ENCODE measurements around the gene SQSTM1. TPM values are rescaled to one million over a fixed set of nuclear protein-coding genes. Genes with fewer than 3 reads are reported as not detected.
A peak's percentile ranks its signal among the peaks of the same experiment; 100 is the strongest.

The SQSTM1 gene
- total and polyA plus RNA-seq, 2 donors (not counting 1 experiment from before 2014, with no cell fraction given) = 212 to 1,894 TPM

DNA sequence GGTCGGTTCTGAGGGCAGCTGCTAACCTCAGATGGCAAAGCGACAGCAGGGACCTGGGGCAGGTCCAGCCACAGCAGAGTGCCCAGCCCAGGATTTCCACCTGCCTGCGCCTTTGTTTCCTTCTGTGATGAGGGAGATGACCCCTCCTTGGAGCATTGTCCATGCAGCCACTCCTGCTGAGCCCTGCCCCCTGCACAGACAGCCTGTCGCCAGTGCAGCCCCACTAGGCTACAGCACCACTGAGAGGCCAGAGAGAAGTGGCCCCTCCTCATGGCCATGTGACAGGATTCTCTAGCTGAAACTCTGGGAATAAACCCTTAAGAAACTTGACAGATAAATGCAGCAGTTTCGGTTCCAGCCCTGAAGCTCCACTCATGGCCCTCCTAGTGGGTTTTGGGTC lies 48.4 kb downstream of the SQSTM1 start:
- Histone ChIP-seq H3K4me3 (replicated peaks in 1 of 4; ENCODE audit: control extremely low read depth in 1 of 4, insufficient read depth in 1 of 4, low read depth in 3 of 4, low read length in 4 of 4) (no peak overlapping the region), H2AFZ (ENCODE audit: low read length) (no peak overlapping the region), H3K4me2 (ENCODE audit: extremely low read depth, insufficient read depth, low read length) (no peak overlapping the region), H4K20me1 (ENCODE audit: control insufficient read depth, extremely low read depth, insufficient read depth, low read length) (no peaks in the 10 kb centered on the region), H3K9me3 (ENCODE audit: control insufficient read depth, insufficient read depth, low read depth, low read length) (no peaks in the 10 kb centered on the region), H3K9ac (ENCODE audit: insufficient read depth, low read length) (no peak overlapping the region), H3K27me3 (ENCODE audit: control insufficient read depth, insufficient read depth, low read length) (no peaks in the 10 kb centered on the region), H3K79me2 (ENCODE audit: control insufficient read depth, insufficient read depth, low read length) (no peaks in the 10 kb centered on the region), H3K27ac (ENCODE audit: insufficient read depth, low read length) (no peak overlapping the region), H3K36me3 (ENCODE audit: control insufficient read depth, insufficient read depth, low read length) (peaks cover 35% of the 10 kb centered on the region), H3K4me1 (ENCODE audit: control insufficient read depth, extremely low read depth, insufficient read depth, low read length) (no peaks in the 10 kb centered on the region)
- TF ChIP-seq, protein P1, sequence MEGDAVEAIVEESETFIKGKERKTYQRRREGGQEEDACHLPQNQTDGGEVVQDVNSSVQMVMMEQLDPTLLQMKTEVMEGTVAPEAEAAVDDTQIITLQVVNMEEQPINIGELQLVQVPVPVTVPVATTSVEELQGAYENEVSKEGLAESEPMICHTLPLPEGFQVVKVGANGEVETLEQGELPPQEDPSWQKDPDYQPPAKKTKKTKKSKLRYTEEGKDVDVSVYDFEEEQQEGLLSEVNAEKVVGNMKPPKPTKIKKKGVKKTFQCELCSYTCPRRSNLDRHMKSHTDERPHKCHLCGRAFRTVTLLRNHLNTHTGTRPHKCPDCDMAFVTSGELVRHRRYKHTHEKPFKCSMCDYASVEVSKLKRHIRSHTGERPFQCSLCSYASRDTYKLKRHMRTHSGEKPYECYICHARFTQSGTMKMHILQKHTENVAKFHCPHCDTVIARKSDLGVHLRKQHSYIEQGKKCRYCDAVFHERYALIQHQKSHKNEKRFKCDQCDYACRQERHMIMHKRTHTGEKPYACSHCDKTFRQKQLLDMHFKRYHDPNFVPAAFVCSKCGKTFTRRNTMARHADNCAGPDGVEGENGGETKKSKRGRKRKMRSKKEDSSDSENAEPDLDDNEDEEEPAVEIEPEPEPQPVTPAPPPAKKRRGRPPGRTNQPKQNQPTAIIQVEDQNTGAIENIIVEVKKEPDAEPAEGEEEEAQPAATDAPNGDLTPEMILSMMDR (conservative IDR thresholded peaks at IDR 0.05 in 1 of 2, IDR thresholded peaks at IDR 0.05 in 1 of 2; ENCODE audit: low read depth in 1 of 2, low read length in 2 of 2) = no peak
- no peak for DNase-seq (ENCODE audit: low read depth in 2 of 2)

DNA sequence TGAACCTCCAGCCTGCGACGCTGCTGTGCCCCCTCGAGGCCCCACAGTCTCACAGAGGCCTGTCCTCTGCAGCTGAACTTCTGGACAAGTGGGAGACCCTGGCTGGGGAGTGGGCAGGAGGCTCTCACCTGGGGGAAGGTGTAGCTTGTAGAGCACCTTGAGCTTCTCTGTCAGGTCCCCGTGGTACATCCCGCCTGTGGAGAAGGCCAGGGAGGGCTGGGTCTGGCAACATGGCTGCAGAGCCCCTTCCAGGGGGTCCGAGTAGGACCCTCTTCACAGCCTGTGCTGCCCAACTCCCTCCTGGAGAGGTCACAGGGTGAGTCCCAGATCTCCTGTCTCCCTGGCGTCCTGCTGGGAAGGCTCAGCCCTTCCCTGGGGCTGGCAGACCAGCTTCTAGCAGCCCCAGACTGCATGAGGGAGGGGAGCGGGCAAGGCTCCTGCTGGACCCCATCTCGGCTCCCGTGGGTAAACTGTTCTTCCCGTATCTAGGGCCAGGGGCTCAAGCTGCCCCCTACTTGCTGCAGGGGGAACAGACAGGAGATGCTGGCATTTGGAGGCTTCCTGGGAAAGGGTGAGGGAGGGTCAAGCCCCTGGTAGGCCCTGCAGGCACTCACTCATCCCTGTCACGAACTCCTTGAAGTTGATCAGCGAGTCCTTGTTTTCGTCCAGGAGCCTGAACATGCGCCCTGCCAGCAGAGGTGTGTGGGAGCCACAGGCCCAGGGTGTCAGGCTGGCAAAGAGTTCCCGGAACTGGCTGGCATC lies 49.1 kb downstream of the SQSTM1 start:
- Histone ChIP-seq H4K20me1 (ENCODE audit: control insufficient read depth, extremely low read depth, insufficient read depth, low read length) (no peaks in the 10 kb centered on the region), H3K9ac (ENCODE audit: insufficient read depth, low read length) (no peak overlapping the region), H3K4me1 (ENCODE audit: control insufficient read depth, extremely low read depth, insufficient read depth, low read length) (no peaks in the 10 kb centered on the region), H3K79me2 (ENCODE audit: control insufficient read depth, insufficient read depth, low read length) (no peaks in the 10 kb centered on the region), H3K4me2 (ENCODE audit: extremely low read depth, insufficient read depth, low read length) (no peak overlapping the region), H2AFZ (ENCODE audit: low read length) (no peak overlapping the region), H3K27ac (ENCODE audit: insufficient read depth, low read length) (no peak overlapping the region), H3K4me3 (replicated peaks in 1 of 4; ENCODE audit: control extremely low read depth in 1 of 4, insufficient read depth in 1 of 4, low read depth in 3 of 4, low read length in 4 of 4) (no peak overlapping the region), H3K9me3 (ENCODE audit: control insufficient read depth, insufficient read depth, low read depth, low read length) (no peaks in the 10 kb centered on the region), H3K36me3 (ENCODE audit: control insufficient read depth, insufficient read depth, low read length) (peaks cover 38% of the 10 kb centered on the region), H3K27me3 (ENCODE audit: control insufficient read depth, insufficient read depth, low read length) (no peaks in the 10 kb centered on the region)
- no peak for TF ChIP-seq EZH2 (IDR thresholded peaks at IDR 0.05; ENCODE audit: low read length, missing control alignments)
- TF ChIP-seq, protein P1 (conservative IDR thresholded peaks at IDR 0.05 in 1 of 2, IDR thresholded peaks at IDR 0.05 in 1 of 2; ENCODE audit: low read depth in 1 of 2, low read length in 2 of 2) = peak in 1 of 2 donors; percentile 8
- no peak for DNase-seq (ENCODE audit: low read depth in 2 of 2)

DNA sequence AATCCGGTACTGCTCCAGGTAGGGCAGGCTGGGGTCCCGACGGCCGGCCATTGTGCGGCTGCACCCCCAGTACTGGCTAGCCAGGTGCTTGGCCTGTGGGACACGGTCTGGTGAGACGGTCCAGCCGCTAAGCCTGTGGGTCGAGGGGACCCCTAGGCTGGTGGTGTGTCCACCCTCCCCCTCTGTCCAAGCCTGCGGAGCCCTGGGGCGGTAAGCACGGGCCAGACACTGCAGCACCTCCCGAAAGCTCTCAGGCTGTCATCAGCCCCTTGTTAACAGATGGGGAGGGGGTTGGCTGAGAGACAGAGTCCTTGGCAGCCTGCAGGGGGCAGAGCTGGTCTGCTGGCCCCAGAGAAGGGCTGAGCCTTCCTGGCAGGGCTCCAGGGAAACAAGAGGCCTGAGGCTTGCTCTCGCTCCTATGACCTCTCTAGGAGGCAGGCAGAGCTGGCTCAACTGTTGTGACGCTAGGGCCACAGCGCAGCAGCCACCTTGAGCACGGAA lies 49.7 kb downstream of the SQSTM1 start:
- Histone ChIP-seq H3K27me3 (ENCODE audit: control insufficient read depth, insufficient read depth, low read length) (no peaks in the 10 kb centered on the region), H3K36me3 (ENCODE audit: control insufficient read depth, insufficient read depth, low read length) (peaks cover 40% of the 10 kb centered on the region), H4K20me1 (ENCODE audit: control insufficient read depth, extremely low read depth, insufficient read depth, low read length) (no peaks in the 10 kb centered on the region), H3K4me3 (replicated peaks in 1 of 4; ENCODE audit: control extremely low read depth in 1 of 4, insufficient read depth in 1 of 4, low read depth in 3 of 4, low read length in 4 of 4) (no peak overlapping the region), H3K9ac (ENCODE audit: insufficient read depth, low read length) (no peak overlapping the region), H2AFZ (ENCODE audit: low read length) (no peak overlapping the region), H3K79me2 (ENCODE audit: control insufficient read depth, insufficient read depth, low read length) (no peaks in the 10 kb centered on the region), H3K4me2 (ENCODE audit: extremely low read depth, insufficient read depth, low read length) (no peak overlapping the region), H3K4me1 (ENCODE audit: control insufficient read depth, extremely low read depth, insufficient read depth, low read length) (no peaks in the 10 kb centered on the region), H3K9me3 (ENCODE audit: control insufficient read depth, insufficient read depth, low read depth, low read length) (no peaks in the 10 kb centered on the region), H3K27ac (ENCODE audit: insufficient read depth, low read length) (no peak overlapping the region)
- no peak for TF ChIP-seq EZH2 (IDR thresholded peaks at IDR 0.05; ENCODE audit: low read length, missing control alignments)
- TF ChIP-seq, protein P1 (conservative IDR thresholded peaks at IDR 0.05 in 1 of 2, IDR thresholded peaks at IDR 0.05 in 1 of 2; ENCODE audit: low read depth in 1 of 2, low read length in 2 of 2) = peak in 1 of 2 donors; percentile 41
- DNase-seq (ENCODE audit: low read depth in 2 of 2) = peak; percentile 11 to 59

Measured in fibroblast of lung (primary cell).